K562 (cell line): Measurements from ENCODE around the gene APLP1.

ENCODE experiments used
- ATF1 ChIP-seq, 2 experiments: fragments of 450-650 bp in 1 of 2; IDR thresholded peaks; 2 replicates each; pipeline ENCODE4 v1.6.1; 2016; ENCODE audit warnings: missing compliant biosample characterization in 1 of 2, missing genetic modification characterization in 1 of 2
- CTCF ChIP-seq, 3 experiments: IDR thresholded peaks in 2 of 3; conservative IDR thresholded peaks in 1 of 3; 2 replicates each; pipeline ENCODE4 v1.5.1; 2011 to 2012; ENCODE audit warnings: low read length in 3 of 3, mild to moderate bottlenecking in 3 of 3, control low read depth in 2 of 3, improper control_type of control experiment in 1 of 3, inconsistent platforms in 1 of 3, low read depth in 1 of 3, mixed read lengths in 1 of 3, moderate library complexity in 1 of 3; ENCODE audit not compliant: insufficient read depth in 2 of 3
- EHMT2 ChIP-seq: fragments of 450-650 bp; IDR thresholded peaks from 2 replicates; pipeline ENCODE4 v1.6.1; 2018; ENCODE audit warnings: antibody characterized with exemption
- EP300 ChIP-seq: IDR thresholded peaks from 2 replicates; pipeline ENCODE4 v1.6.1; 2012; ENCODE audit warnings: low read length, improper control_type of control experiment
- HMBOX1 ChIP-seq: sonication (generic); IDR thresholded peaks from 2 replicates; pipeline ENCODE4 v1.6.1; 2016
- JUN ChIP-seq, 2 experiments: sonication (generic) in 1 of 2; formaldehyde crosslinking in 1 of 2; IDR thresholded peaks; 2 replicates each; pipeline versions ENCODE4 v1.6.1 to v1.8.0; 2012 to 2022; ENCODE audit warnings: borderline replicate concordance in 2 of 2, mild to moderate bottlenecking in 2 of 2, improper control_type of control experiment in 1 of 2, low read depth in 1 of 2, low read length in 1 of 2, missing genetic modification reagents in 1 of 2
- PHB2 ChIP-seq: fragments of 450-650 bp; IDR thresholded peaks from 2 replicates; pipeline ENCODE4 v1.6.1; 2017; ENCODE audit warnings: low read depth
- RBM39 ChIP-seq: fragments of 200-400 bp; formaldehyde crosslinking; optimal IDR thresholded peaks from 2 replicates; pipeline ENCODE3; 2018; ENCODE audit warnings: low read depth, low read length
- RCOR1 ChIP-seq, 2 experiments: IDR thresholded peaks; 2 replicates each; pipeline ENCODE4 v1.6.1; 2012; ENCODE audit warnings: low read depth in 2 of 2, low read length in 2 of 2, borderline replicate concordance in 1 of 2, improper control_type of control experiment in 1 of 2
- TAF1 ChIP-seq: IDR thresholded peaks from 2 replicates; pipeline ENCODE4 v1.6.1; 2011; ENCODE audit warnings: mild to moderate bottlenecking, low read length, moderate library complexity; ENCODE audit not compliant: insufficient read depth, control insufficient read depth, severe bottlenecking; ENCODE audit errors: extremely low read depth
- THAP7 ChIP-seq: fragments of 250-450 bp; sonication (Bioruptor Pico); IDR thresholded peaks from 2 replicates; pipeline ENCODE4 v1.5.0; 2021
- ZNF274 ChIP-seq: IDR thresholded peaks from 2 replicates; pipeline ENCODE4 v1.6.1; 2011; ENCODE audit warnings: low read depth, mild to moderate bottlenecking, low read length, moderate library complexity, borderline replicate concordance
- ZNF778 ChIP-seq: fragments of 450-650 bp; formaldehyde crosslinking; IDR thresholded peaks from 2 replicates; pipeline ENCODE4 v1.4.0; 2020; ENCODE audit warnings: mild to moderate bottlenecking, moderate library complexity

DNA sequence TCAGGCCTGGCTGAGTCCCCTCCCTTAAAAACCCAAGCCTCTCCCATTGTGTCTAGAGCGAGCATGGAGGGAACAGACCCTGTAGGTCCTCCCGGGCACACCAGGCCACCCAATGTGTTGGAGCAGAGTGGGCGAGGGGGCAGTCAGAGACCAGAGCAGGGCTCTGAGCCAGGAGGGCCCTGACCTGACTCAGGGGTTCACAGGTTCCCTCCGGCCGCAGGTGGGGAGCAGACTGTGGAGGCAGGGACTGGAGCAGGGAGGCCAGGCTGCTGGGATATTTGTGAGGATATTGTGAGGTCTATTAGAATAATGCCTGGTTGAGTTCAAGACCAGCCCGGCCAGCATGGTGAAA is 41.3 kb downstream of the APLP1 start:
- TF ChIP-seq CTCF (IDR thresholded peaks at IDR 0.05 in 2 of 3, conservative IDR thresholded peaks at IDR 0.05 in 1 of 3; ENCODE audit: insufficient read depth in 2 of 3, low read depth in 1 of 3, low read length in 3 of 3) (no peak), EHMT2 (no peak), TAF1 (no peak), RCOR1 (IDR thresholded peaks at IDR 0.05; ENCODE audit: borderline replicate concordance in 1 of 2, low read depth in 2 of 2, low read length in 2 of 2) (no peak), EP300 (no peak), ZNF274 (no peak), HMBOX1 (no peak), RBM39 (no peak), ATF1 (CRISPR knock-in tag; IDR thresholded peaks at IDR 0.05) (no peak), ATF1 (tag; IDR thresholded peaks at IDR 0.05) (no peak; the same call in none of the 2 replicates), PHB2 (no peak), ZNF778 (CRISPR knock-in tag) (no peak), JUN (IDR thresholded peaks at IDR 0.05; ENCODE audit: borderline replicate concordance, low read depth, low read length) (no peak), JUN (CRISPR knock-in tag; IDR thresholded peaks at IDR 0.05; ENCODE audit: borderline replicate concordance) (no peak), THAP7 (no peak)
